ACHN (cell line): Measurements from ENCODE around the gene CFAP74.
"Not testable (repeated sequence)": the region's sequence is repeated elsewhere in the genome, so short reads cannot be mapped to it uniquely, and the experiment has no call there.

ENCODE experiments used
- DNase-seq: peaks from one replicate; pipeline ENCODE4 v3.0.0-alpha.2; 2015
- in situ Hi-C: cut with HindIII; loops from 2 replicates; pipeline ENCODE4 v1.10.0; 2017; ENCODE audit warnings: low sequenced_read_pairs, low pct_ligation_motif_present, low pct_unique_long_range_greater_than_20kb

Gene CFAP74

DNA sequence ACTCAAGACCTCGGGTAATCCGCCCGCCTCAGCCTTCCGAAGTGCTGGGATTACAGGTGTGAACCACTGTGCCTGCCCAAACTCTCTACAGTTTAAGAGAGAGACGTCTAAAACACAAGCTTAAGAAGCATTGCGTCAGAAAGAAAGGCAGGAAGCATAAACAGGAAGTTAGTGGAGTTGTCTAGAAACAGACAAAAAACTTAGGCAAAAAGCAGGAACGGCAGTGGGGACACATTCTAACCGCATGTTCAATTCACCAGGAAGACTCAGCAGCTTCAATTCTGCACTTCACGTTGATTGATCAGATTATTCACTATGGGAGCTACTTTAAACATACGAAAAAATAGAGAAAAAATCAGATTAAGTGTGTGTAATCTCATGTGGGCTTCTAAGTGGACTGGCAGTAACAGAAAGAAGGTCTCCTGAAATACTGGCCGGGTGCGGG is 7.4 kb downstream of the CFAP74 start:
- in situ Hi-C loops = no loop called here

DNA sequence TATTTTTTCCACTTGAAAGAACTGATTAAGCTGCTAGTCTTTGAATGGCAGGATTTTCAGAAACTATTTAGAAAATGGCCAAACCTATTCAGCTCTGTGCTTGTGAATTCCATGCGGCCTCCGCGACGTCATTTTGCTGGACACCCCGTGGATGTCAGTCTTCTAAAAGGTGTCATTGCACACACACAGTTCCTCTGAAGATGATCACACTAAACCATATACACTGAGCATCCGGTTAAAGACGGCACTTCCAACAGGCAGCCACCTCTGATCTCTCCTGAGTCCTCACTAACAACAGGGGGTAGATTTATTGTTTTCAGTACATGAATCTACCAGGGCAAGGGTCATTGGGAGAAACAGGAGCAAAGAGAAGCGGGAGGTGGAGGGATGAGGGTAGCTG is 9.1 kb downstream of the CFAP74 start:
- DNase-seq = no peak
- in situ Hi-C loops = no loop called here

More for the DNA sequence above, 7.4 kb downstream of the CFAP74 start:
- DNase-seq = no peak

DNA sequence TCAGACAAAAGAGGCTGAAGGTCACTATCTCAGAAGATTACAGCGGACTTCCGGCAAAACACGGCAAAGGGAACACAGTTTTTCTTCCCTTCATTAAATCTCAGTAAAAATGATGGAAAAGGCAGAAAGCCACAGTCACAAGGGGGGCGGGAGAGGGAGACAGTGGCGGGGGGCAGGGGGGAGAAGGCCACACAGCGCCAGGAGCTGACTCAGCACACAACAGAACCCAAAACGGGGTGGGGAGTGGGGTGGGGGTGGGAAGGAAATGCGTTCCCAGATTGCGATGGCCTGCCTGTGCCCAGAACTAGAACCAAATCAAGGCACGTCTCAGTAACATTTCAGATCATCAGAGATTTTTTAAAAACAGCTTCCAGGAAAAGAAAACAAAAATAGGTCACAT is 13.4 kb downstream of the CFAP74 start:
- no peak for DNase-seq
- in situ Hi-C loops = no loop called here

DNA sequence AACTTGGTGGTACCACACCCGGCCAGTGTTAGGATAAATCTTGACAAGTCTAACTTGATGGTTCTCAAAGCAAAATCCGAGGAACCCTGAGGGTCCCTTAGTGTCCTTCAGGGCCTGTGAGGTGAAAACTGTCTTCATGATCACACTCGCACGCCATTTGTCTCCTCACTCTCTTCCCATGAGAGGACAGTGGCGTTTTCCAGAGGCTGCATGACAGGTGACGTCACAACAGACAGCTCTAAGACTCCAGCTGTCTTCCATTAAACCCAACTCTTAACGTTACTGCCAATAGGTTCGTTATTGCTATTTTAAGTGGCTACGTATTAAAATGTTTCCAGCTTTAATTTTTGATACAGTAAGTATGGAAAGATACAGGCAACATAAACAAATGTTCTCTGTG is 13.8 kb downstream of the CFAP74 start:
- in situ Hi-C loops = no loop called here
- no peak for DNase-seq

DNA sequence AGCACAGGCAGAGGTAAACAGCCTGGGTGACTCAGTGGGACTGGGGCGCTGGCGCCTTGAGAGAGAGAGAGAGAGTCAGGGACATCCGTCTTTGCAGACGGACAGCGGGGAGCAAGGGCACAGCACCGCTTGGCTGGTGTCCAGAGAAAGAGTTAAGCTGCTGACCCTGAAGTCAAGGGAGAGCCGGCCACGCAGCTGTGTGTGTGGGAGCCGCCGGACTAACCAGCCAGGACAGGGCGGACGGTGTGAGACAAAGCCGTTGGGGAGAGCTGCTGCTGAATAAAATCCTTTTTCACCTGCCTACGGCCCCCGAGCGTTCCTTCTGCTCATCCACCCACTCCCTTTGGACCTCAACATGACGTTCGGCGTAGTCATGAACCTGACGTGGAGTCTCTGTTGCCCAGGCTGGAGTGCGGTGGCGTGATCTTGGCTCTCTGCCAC is 14.5 kb downstream of the CFAP74 start:
- in situ Hi-C loops = no loop called here
- no peak for DNase-seq

DNA sequence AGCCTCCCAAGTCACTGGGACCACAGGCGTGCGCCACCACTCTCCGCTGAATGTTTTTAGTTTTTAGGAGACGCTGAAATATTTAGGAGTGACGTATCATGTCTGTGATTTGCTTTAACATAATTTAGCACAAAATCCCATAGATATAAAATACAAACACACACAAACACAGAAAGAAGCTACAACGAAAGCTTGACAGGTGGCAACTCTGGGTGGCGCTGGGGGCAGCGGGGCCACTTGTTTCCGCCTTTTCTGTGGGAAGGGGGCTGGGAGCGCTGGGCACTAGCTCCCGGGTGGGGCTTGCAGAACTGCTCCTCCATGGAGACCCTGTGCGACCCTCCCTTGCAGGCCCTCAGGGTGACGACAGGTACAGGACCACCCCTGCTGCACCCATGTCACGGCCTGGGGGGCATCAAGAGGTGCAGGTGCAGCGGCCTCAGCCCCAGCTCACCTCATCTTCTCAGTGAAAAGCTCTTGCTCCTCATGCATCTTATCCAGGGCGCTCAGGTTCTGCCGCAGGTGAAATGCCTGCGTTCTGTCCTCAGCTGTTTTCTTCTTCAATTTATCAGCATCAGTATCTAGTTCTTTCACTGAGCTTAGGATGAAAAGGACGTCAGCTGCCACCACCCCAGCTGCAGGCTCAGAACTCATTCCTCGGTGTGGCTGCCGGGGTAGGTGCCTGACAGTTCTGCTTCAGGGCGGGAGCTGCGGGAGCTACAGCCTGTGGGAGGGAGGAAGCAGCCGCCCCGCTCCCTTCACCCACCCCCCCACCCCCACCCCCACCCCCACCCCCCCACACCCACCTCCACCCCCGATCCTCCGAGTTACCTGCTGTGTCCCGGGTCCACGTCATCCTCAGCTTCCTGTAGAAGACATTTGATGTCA is 15.3 kb downstream of the CFAP74 start:
- DNase-seq = no peak
- in situ Hi-C loops = no loop called here

DNA sequence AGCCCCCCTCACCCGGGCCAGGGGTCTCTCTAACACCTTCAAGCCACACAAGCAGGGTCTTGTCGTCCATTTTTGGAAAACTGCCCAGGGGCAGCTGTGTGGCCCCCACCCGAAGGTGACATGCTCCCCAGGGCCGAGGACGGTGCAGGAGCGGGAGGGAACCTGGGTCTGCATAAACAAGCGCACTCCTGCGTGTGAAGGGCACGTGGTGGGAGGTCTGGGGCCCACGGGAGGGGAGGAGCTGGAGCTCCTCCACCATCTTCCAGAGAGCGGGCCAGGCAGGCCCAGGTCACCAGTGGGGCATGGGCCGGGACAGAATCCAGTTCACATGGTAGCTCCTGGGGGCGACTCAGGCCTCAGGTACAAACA is 16.5 kb downstream of the CFAP74 start:
- no peak for DNase-seq
- in situ Hi-C loops = no loop called here

DNA sequence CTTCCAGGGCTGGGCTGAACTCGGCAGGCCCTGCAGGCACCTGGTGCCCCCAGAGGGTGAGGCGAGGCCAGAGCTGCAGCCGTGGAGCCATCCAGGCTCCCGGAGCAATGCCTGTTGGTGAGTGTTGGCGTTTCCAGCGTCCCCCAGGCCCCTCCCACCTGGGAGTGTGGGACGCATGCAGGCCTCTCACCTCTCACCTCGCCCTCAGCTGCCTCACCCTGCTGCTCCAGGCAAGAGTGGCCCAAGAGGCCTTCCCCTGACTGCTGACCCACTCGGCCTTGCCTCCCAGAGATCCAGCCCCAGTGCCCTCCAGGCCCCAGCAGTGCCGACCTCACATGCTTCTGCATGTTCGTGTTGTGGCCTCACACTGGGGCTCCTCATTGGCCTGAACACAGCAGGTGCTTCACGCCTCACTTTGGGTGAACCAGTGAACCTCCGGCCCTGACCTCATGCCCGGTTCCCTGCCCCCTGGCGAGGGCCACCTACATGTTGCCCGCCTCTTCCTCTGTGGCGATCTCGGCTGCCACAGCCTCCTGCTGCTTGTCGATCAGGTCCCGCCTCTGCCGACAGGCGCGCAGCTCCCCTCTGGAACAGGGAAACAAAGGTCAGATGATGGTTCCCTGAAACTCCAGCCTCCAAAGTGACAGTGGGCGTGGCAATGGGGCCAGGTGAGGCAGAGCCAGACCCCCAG is 17.0 kb downstream of the CFAP74 start:
- DNase-seq = no peak
- in situ Hi-C loops = no loop called here

DNA sequence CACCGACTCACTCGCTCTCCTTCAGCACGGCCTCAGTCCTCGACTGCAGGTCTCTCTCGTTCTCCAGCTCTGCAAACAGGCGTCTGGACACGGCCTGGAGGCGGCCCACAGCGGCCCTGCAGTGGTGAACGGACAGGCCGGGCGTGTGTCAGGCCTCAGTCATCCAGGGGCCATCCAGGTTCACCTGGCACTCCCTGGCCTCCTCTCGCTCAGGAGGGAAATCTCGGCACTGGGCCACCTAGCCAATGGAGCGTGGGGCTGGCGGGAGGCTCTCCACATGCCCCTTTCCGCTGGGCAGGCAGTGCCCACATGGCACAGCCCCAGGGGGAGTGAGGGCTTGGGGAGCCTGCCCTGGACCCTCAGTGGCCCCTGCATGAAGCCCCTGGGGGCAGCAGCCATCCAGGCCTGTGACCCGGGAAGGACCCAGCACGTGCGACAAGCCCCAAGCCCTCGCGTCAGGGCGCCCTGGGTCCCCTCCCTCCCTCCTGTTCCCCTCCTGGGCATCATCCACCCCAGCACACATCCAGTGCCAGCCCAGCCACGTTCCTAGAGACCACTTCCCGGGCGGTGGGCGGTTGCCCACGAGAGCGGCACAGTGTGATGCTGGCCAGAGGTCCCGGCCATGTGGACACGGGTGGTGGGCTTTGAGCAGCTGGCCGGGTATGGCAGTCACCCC is 18.1 kb downstream of the CFAP74 start:
- in situ Hi-C loops = no loop called here
- no peak for DNase-seq

DNA sequence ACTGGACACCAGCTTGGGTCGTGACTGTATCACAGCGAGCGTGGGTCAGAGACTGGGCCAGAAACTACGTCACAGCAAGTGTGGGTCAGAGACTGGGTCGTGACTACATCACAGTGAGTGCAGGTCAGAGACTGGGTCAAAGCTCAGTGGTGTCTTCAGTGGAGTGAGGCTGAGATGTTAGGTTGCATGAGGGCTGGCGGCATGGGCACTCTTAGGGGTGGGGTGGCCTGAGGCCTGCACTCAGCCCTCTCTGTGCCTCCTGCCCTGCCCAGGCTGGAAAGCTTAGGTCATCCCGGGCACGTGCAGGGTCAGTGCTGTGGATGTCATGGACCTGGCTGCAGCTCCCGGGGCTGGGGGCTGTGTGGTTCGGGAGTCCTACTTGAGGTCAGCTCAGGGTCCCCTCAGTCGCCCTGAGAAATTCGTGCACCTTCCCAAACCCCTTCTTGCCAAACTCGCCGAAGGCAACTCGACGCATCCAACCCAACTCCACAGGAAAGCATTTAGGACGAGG is 19.0 kb downstream of the CFAP74 start:
- in situ Hi-C loops = no loop called here
- DNase-seq = no peak

DNA sequence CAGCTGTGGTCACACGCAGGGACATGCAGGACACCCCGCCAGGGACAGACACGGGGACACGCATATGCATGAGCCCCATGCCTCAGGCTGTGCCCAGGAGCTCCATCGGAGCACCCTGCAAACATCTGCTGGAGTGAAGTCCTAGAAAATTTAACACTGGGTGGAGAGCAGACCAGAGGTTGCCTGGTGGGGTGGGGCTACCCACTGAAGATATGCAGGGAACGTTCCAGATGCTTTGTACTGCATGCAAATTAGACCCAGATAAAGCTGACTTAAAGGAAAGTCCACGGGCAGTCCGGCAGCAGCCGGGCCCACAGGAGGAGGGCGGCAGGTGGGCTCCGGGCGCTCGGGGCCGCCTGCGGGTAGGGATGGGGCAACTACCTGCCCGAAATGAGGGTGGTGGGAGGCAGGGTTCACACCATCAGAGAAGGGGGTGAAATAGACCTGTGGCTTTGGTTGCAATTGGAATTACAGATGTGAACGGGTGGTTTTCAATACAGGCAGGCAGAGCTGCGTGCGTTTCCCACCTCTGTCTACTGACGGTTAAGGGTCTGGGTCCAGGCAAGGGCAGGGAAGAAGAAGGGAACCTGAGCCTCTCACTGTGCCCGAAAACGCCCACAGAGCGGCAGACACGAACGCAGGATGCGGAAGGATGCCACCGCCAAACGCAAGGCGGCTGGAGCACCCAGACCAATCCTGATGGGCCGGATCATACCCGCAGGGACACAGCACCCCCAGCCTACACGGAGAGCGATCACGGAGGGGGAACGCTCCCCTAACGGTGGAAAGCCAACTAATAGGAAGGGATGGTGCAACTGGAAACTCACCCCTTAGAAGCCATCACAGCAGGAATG is 21.0 kb downstream of the CFAP74 start:
- no peak for DNase-seq
- in situ Hi-C loops = no loop called here

DNA sequence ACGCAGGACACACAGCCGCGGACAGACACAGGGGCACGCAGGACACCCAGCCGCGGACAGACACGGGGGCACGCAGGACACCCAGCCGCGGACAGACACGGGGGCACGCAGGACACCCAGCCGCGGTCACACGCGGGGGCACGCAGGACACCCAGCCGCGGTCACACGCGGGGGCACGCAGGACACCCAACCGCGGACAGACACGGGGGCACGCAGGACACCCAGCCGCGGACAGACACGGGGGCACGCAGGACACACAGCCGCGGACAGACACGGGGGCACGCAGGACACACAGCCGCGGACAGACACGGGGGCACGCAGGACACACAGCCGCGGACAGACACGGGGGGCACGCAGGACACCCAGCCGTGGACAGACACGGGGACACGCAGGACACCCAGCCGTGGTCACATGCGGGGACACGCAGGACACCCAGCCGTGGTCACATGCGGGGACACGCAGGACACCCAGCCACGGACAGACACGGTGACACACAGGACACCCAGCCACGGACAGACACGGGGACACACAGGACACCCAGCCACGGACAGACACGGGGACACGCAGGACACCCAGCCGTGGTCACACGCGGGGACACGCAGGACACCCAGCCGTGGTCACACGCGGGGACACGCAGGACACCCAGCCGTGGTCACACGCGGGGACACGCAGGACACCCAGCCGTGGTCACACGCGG is 21.8 kb downstream of the CFAP74 start:
- DNase-seq, in situ Hi-C loops: not testable (repeated sequence)

DNA sequence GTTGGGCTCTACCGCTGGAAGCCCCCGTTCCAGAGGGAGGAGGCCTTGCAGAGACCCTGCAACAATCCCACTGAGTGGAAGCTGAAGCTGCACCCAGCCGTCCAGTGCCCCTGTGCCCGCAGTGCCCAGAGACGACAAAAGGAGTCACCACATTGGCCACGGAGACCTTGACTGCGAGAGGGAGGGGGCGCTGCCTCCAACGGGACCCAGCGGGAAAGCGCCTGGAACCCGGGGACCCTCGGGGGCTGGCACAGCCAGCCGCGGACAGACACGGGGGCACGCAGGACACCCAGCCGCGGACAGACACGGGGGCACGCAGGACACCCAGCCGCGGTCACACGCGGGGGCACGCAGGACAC is 22.5 kb downstream of the CFAP74 start:
- in situ Hi-C loops = no loop called here
- no peak for DNase-seq

DNA sequence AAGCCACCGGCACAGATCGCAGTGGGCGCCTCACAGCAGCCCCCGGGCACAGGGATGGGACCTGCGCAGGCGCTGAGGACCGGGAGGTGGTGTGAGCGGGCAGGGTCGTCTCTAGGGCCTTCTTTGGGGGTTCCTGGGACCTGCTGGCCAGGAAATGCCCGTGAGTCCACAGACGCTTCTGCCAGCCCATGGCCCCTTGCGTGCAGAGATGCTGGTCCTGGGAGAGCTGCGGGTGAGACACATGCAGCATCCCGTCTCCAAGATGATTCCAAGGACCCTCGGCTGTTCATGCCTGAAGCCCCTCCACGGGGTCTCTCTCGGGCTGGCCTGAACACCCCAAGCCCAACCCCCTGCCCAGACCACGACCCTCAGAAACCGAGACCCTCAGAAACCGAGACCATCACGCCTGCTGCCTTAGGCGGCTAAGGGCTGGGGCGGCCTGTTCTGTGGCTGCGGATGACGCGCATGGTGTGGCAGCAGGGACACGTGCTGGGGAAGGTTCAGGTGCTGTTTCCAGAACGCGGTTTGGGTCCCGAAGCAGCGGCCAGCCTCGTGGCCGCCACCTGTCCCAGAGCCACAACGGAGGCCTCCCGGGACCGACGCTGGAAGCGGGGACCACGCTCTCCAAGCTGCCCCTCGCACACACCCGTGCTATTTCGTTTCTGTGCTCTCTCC is 23.0 kb downstream of the CFAP74 start:
- in situ Hi-C loops = no loop called here
- DNase-seq = no peak

DNA sequence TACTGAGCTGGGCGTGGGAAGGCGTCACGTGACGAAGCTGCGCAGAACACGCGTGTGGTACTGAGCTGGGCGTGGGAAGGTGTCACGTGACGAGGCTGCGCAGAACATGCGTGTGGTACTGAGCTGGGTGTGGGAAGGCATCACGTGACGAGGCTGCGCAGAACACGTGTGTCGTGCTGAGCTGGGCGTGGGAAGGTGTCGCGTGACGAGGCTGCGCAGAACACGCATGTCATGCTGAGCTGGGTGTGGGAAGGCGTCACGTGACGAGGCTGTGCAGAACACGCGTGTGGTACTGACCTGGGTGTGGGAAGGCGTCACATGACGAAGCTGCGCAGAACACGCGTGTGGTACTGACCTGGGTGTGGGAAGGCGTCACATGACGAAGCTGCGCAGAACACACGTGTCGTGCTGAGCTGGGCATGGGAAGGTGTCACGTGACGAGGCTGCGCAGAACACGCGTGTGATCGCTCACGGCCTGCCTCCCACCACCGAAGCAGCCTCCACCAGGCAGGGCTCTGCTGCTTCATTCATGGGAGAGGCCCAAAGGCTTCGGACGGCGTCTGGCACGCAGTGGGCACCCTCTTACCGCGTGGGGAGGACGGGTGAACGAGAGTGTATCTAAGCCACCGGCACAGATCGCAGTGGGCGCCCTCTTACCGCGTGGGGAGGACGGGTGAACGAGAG is 24.0 kb downstream of the CFAP74 start:
- no peak for DNase-seq
- in situ Hi-C loops = no loop called here

DNA sequence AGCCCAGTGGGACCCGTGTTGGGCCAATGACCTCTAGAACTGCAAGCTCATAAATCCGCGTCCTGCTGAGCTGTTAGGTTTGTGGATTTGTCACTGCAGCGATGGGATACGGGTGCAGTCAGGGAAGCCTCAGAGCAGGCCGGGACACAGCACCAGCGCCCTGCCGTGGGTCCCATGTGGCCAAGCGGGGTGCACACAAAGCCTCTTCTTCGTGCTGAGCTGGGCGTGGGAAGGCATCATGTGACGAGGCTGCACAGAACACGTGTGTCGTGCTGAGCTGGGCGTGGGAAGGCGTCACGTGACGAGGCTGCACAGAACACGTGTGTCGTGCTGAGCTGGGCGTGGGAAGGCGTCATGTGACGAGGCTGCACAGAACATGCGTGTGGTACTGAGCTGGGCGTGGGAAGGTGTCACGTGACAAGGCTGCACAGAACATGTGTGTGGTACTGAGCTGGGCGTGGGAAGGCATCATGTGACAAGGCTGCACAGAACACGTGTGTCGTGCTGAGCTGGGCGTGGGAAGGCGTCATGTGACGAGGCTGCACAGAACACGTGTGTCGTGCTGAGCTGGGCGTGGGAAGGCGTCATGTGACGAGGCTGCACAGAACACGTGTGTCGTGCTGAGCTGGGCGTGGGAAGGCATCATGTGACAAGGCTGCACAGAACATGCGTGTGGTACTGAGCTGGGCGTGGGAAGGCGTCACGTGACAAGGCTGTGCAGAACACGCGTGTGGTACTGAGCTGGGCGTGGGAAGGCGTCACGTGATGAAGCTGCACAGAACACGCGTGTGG is 24.7 kb downstream of the CFAP74 start:
- DNase-seq, in situ Hi-C loops: not testable (repeated sequence)
